AG04450 (cell line): ENCODE results near the gene CTCFL. TPM values are rescaled to one million over a fixed set of nuclear protein-coding genes. Genes with fewer than 3 reads are reported as not detected.

Source experiments
- CTCF ChIA-PET: fragments of 300-600, 350-600 bp; formaldehyde crosslinking; extraction: SDS; loops from one replicate; lab custom pipeline; 2022; ENCODE audit warnings: antibody characterized with exemption, inconsistent platforms; lab: Charles Lee
- POLR2A ChIA-PET: fragments of 350-600 bp; formaldehyde crosslinking; extraction: SDS; loops from one replicate; lab custom pipeline; 2021; ENCODE audit warnings: antibody characterized with exemption, inconsistent platforms; lab: Yijun Ruan, JAX
- DNase-seq: peaks from one replicate; pipeline ENCODE4 v3.0.0-alpha.2; 2011; ENCODE audit warnings: low read depth, low spot score
- H3K27ac ChIP-seq: one replicate; pipeline ENCODE4 v1.5.1; 2012; ENCODE audit warnings: low read depth, low read length, control low read depth
- H3K27me3 ChIP-seq: one replicate; pipeline ENCODE4 v1.6.0; 2012; ENCODE audit warnings: low read length; ENCODE audit not compliant: control insufficient read depth, insufficient read depth
- H3K4me3 ChIP-seq: 2 replicates; pipeline ENCODE4 v1.5.1; 2011; ENCODE audit warnings: mild to moderate bottlenecking, low read depth, low read length, control low read depth
- H3K9me3 ChIP-seq: 2 replicates; pipeline ENCODE4 v1.5.1; 2012; ENCODE audit warnings: low read length; ENCODE audit not compliant: control insufficient read depth, insufficient read depth
- CTCF ChIP-seq: IDR thresholded peaks from 2 replicates; pipeline ENCODE4 v1.5.1; 2011; ENCODE audit warnings: low read depth, low read length, control low read depth, inconsistent platforms
- polyA plus RNA-seq: library from polyadenylated mRNA; depleted of rRNA; stranded (reverse); fragments of >200 nt; gene quantifications from 2 replicates; pipeline ENCODE4 v1.2.3, GENCODE V29; 2011

The CTCFL gene
- polyA plus RNA-seq, 1 experiment, result not detected

GRCh38 chr20:57567471-57568079 lies 42.6 kb upstream of the CTCFL start:
- H3K27ac ChIP-seq, result no peak overlapping the region
- no peaks in the 10 kb centered on the region for H3K9me3 ChIP-seq
- no peak for DNase-seq
- no peak for TF ChIP-seq CTCF
- ChIA-PET POLR2A (no interaction called here), CTCF (no interaction called here)
- peaks cover under 1% of the 10 kb centered on the region for H3K27me3 ChIP-seq
- H3K4me3 ChIP-seq, result no peak overlapping the region

GRCh38 chr20:57566803-57567459 lies 42.0 kb upstream of the CTCFL start:
- CTCF ChIA-PET, result no interaction called here
- Histone ChIP-seq H3K27me3 (no peaks in the 10 kb centered on the region), H3K9me3 (no peaks in the 10 kb centered on the region), H3K4me3 (no peak overlapping the region), H3K27ac (no peak overlapping the region)
- POLR2A ChIA-PET, result no interaction called here
- no peak for TF ChIP-seq CTCF
- DNase-seq, result no peak

GRCh38 chr20:57566399-57566798 lies 41.5 kb upstream of the CTCFL start:
- DNase-seq, result no peak
- H3K27me3 ChIP-seq, result peaks cover 2% of the 10 kb centered on the region
- POLR2A ChIA-PET, result no interaction called here
- CTCF ChIA-PET, result no interaction called here
- no peaks in the 10 kb centered on the region for H3K9me3 ChIP-seq
- no peak overlapping the region for H3K27ac ChIP-seq
- H3K4me3 ChIP-seq, result no peak overlapping the region
- no peak for TF ChIP-seq CTCF

GRCh38 chr20:57564951-57565642 lies 40.2 kb upstream of the CTCFL start:
- POLR2A ChIA-PET, result no interaction called here
- H3K27me3 ChIP-seq, result peaks cover 4% of the 10 kb centered on the region
- no peak for DNase-seq
- no peak for TF ChIP-seq CTCF
- no peak overlapping the region for H3K27ac ChIP-seq
- CTCF ChIA-PET, result interaction anchor here (0.6 kb wide), 1 partner anchor 21 kb away, joined by 3 read pairs; no protein-coding TSS in a partner anchor
- H3K4me3 ChIP-seq, result no peak overlapping the region
- no peaks in the 10 kb centered on the region for H3K9me3 ChIP-seq
